DND-41 (cell line): ENCODE data around the gene ZNF280A.

Experiments
- ATAC-seq: fragments of 200-7000 bp; cut with Tn5 transposase; 3 replicates; pipeline ENCODE4 v1.9.1; 2021; ENCODE audit warnings: low read depth; ENCODE audit not compliant: insufficient read depth
- DNase-seq: peaks from one replicate; pipeline ENCODE4 v3.0.0-alpha.2; 2020
- H2AFZ ChIP-seq: 2 replicates; pipeline ENCODE4 v1.6.0; 2012; ENCODE audit warnings: low read depth, low read length
- H3K27ac ChIP-seq: 2 replicates; pipeline ENCODE4 v1.5.1; 2012; ENCODE audit warnings: low read length, inconsistent platforms
- H3K27me3 ChIP-seq: fragments of 200-600 bp; sonication (generic); 2 replicates; pipeline ENCODE4 v1.6.0; 2012; ENCODE audit warnings: low read length, mild to moderate bottlenecking, inconsistent platforms; ENCODE audit not compliant: insufficient read depth, poor library complexity
- H3K36me3 ChIP-seq: 2 replicates; pipeline ENCODE4 v1.5.1; 2012; ENCODE audit warnings: low read length, inconsistent platforms; ENCODE audit not compliant: insufficient read depth
- H3K4me1 ChIP-seq: 2 replicates; pipeline ENCODE4 v1.5.1; 2012; ENCODE audit warnings: mild to moderate bottlenecking, low read length; ENCODE audit not compliant: insufficient read depth
- H3K4me2 ChIP-seq: 2 replicates; pipeline ENCODE4 v1.6.0; 2012; ENCODE audit warnings: mild to moderate bottlenecking, moderate library complexity, low read length, inconsistent platforms; ENCODE audit not compliant: insufficient read depth
- H3K4me3 ChIP-seq, 2 experiments: fragments of 200-600 bp in 1 of 2; shearing (Covaris generic) in 1 of 2; 2 replicates each; pipeline ENCODE4 v1.5.1; 2012 to 2016; ENCODE audit warnings: inconsistent platforms in 2 of 2, low read length in 2 of 2, mild to moderate bottlenecking in 2 of 2, low read depth in 1 of 2, moderate library complexity in 1 of 2
- H3K79me2 ChIP-seq: 2 replicates; pipeline ENCODE4 v1.6.0; 2012; ENCODE audit warnings: low read length, inconsistent platforms; ENCODE audit not compliant: insufficient read depth
- H3K9ac ChIP-seq: 2 replicates; pipeline ENCODE4 v1.6.0; 2012; ENCODE audit warnings: low read depth, mild to moderate bottlenecking, inconsistent platforms, low read length, moderate library complexity
- H3K9me3 ChIP-seq: 2 replicates; pipeline ENCODE4 v1.5.1; 2012; ENCODE audit warnings: low read length, moderate library complexity, mild to moderate bottlenecking, inconsistent platforms; ENCODE audit not compliant: insufficient read depth, severe bottlenecking
- H4K20me1 ChIP-seq: 2 replicates; pipeline ENCODE4 v1.6.0; 2012; ENCODE audit warnings: low read length; ENCODE audit not compliant: insufficient read depth
- EZH2 ChIP-seq: IDR thresholded peaks from 3 replicates; pipeline ENCODE4 v1.6.1; 2012; ENCODE audit warnings: borderline replicate concordance, low read depth, mild to moderate bottlenecking, moderate library complexity, low read length, inconsistent platforms; ENCODE audit not compliant: severe bottlenecking
- TF ChIP-seq, protein P1 (sequence below): IDR thresholded peaks from 2 replicates; pipeline ENCODE4 v1.5.1; 2012; ENCODE audit warnings: borderline replicate concordance, low read length, moderate library complexity, mild to moderate bottlenecking; ENCODE audit not compliant: poor library complexity, severe bottlenecking; ENCODE audit errors: extremely low read depth

ZNF280A gene

DNA sequence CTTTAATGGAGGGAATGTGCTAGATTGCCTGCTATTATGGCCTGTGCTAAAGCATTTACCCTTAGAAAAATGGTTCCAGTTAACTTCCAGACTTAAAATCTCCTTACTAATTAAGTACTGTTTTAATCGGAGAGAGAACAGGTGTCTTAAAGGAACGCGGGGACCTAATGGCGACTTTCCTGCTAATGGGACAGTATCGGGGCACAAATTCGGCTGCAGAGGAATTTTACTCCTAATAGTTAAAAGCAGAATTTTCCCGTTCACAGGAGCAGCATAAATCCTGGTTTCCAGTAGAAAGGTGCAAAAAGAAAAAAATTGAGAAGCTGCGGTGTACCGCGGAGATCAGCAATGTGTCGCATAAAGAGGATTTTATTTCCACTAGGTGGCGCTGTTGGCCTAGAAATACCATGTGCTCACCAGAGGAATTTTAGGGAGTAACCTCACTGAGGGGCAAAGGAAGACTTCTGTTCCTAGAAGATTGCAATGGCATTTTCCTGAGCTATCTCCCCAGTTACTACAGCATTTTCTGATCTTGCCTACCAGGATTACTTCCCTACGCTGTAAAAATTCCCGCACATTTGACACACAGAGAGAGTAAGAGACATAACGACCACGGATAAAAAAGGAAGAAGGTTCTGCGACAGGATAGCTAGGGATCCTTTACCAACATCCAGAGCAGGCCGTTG, 56.1 kb downstream of the ZNF280A start:
- Histone ChIP-seq H4K20me1 (no peaks in the 10 kb centered on the region), H3K9ac (no peak overlapping the region), H3K9me3 (peaks cover 12% of the 10 kb centered on the region), H3K79me2 (no peaks in the 10 kb centered on the region), H3K36me3 (no peaks in the 10 kb centered on the region), H3K27ac (no peak overlapping the region), H3K4me2 (no peak overlapping the region), H3K4me1 (no peaks in the 10 kb centered on the region), H3K27me3 (no peaks in the 10 kb centered on the region), H2AFZ (no peak overlapping the region), H3K4me3 (no peak overlapping the region)
- peak; percentile 87 for ATAC-seq
- peak; percentile 66 for DNase-seq
- TF ChIP-seq EZH2: no peak
- TF ChIP-seq, protein P1, sequence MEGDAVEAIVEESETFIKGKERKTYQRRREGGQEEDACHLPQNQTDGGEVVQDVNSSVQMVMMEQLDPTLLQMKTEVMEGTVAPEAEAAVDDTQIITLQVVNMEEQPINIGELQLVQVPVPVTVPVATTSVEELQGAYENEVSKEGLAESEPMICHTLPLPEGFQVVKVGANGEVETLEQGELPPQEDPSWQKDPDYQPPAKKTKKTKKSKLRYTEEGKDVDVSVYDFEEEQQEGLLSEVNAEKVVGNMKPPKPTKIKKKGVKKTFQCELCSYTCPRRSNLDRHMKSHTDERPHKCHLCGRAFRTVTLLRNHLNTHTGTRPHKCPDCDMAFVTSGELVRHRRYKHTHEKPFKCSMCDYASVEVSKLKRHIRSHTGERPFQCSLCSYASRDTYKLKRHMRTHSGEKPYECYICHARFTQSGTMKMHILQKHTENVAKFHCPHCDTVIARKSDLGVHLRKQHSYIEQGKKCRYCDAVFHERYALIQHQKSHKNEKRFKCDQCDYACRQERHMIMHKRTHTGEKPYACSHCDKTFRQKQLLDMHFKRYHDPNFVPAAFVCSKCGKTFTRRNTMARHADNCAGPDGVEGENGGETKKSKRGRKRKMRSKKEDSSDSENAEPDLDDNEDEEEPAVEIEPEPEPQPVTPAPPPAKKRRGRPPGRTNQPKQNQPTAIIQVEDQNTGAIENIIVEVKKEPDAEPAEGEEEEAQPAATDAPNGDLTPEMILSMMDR: peak; percentile 81
